ENCODE measurements around the gene ABHD5. TPM values are rescaled to one million over a fixed set of nuclear protein-coding genes. Genes with fewer than 3 reads are reported as not detected.

The ABHD5 gene
- total RNA-seq, 1 experiment from 2014 or later: 11.3 TPM

DNA sequence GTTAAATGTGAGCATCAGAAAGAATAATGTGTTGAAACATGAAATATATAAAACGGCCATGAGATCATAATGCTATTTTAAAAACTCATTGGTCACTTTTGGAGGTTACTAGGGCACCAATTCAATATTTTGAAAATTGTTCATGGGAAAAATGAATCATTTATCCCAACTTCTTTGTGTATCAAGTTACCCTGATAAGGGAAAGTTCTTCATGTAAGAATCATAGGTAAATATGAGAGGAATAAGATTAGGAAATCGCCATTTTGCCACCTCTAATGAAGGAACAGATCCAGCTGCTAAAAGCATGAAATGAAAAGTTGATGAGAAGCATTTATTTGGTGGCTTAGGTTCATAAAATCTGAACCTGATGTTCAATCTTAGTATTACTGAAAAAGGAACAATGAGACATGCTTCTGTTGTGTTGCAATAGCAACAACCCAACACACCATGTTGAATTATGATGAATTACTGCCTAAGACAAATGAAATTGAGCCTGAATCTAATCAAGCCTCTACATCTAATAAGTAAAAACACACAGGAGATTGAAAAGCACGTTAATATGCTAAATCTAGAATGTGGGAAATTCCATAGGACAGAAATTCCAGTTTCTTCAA lies 32.5 kb downstream of the ABHD5 start:
- ATAC-seq: no peak
- ChIA-PET POLR2A (no interaction called here), CTCF (no interaction called here)
- no peak overlapping the region for H3K27ac Mint-ChIP-seq
- TF ChIP-seq RELA (CRISPR knock-in tag; IDR thresholded peaks at IDR 0.05; ENCODE audit: borderline replicate concordance): no peak
- TF ChIP-seq, protein P1, sequence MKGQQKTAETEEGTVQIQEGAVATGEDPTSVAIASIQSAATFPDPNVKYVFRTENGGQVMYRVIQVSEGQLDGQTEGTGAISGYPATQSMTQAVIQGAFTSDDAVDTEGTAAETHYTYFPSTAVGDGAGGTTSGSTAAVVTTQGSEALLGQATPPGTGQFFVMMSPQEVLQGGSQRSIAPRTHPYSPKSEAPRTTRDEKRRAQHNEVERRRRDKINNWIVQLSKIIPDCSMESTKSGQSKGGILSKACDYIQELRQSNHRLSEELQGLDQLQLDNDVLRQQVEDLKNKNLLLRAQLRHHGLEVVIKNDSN (CRISPR knock-in tag; IDR thresholded peaks at IDR 0.05): no peak
- TF ChIP-seq JAZF1 (CRISPR knock-in tag; IDR thresholded peaks at IDR 0.05): no peak
- no peak for TF ChIP-seq OVOL2 (CRISPR knock-in tag; IDR thresholded peaks at IDR 0.05; ENCODE audit: borderline replicate concordance)
- TF ChIP-seq, protein P2, sequence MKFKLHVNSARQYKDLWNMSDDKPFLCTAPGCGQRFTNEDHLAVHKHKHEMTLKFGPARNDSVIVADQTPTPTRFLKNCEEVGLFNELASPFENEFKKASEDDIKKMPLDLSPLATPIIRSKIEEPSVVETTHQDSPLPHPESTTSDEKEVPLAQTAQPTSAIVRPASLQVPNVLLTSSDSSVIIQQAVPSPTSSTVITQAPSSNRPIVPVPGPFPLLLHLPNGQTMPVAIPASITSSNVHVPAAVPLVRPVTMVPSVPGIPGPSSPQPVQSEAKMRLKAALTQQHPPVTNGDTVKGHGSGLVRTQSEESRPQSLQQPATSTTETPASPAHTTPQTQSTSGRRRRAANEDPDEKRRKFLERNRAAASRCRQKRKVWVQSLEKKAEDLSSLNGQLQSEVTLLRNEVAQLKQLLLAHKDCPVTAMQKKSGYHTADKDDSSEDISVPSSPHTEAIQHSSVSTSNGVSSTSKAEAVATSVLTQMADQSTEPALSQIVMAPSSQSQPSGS (CRISPR knock-in tag; IDR thresholded peaks at IDR 0.05; ENCODE audit: borderline replicate concordance, low read depth): no peak
- TF ChIP-seq SMAD3 (CRISPR knock-in tag; IDR thresholded peaks at IDR 0.05; ENCODE audit: borderline replicate concordance): no peak
- no peak for TF ChIP-seq EMX1 (CRISPR knock-in tag; IDR thresholded peaks at IDR 0.05)
- no peak for TF ChIP-seq NFE2L1 (CRISPR knock-in tag; IDR thresholded peaks at IDR 0.05)
- no peak for TF ChIP-seq RORB (CRISPR knock-in tag; IDR thresholded peaks at IDR 0.05)
- no peak for TF ChIP-seq MXD4 (CRISPR knock-in tag; IDR thresholded peaks at IDR 0.05; ENCODE audit: borderline replicate concordance)
- no peak for TF ChIP-seq ETV6 (CRISPR knock-in tag; IDR thresholded peaks at IDR 0.05)
- TF ChIP-seq TEAD1 (CRISPR knock-in tag; IDR thresholded peaks at IDR 0.05): no peak
- TF ChIP-seq HMGA2 (CRISPR knock-in tag; IDR thresholded peaks at IDR 0.05): no peak
- TF ChIP-seq, protein P3, sequence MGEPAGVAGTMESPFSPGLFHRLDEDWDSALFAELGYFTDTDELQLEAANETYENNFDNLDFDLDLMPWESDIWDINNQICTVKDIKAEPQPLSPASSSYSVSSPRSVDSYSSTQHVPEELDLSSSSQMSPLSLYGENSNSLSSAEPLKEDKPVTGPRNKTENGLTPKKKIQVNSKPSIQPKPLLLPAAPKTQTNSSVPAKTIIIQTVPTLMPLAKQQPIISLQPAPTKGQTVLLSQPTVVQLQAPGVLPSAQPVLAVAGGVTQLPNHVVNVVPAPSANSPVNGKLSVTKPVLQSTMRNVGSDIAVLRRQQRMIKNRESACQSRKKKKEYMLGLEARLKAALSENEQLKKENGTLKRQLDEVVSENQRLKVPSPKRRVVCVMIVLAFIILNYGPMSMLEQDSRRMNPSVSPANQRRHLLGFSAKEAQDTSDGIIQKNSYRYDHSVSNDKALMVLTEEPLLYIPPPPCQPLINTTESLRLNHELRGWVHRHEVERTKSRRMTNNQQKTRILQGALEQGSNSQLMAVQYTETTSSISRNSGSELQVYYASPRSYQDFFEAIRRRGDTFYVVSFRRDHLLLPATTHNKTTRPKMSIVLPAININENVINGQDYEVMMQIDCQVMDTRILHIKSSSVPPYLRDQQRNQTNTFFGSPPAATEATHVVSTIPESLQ (CRISPR knock-in tag; IDR thresholded peaks at IDR 0.05): no peak
- TF ChIP-seq, protein P4, sequence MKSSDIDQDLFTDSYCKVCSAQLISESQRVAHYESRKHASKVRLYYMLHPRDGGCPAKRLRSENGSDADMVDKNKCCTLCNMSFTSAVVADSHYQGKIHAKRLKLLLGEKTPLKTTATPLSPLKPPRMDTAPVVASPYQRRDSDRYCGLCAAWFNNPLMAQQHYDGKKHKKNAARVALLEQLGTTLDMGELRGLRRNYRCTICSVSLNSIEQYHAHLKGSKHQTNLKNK (CRISPR knock-in tag; IDR thresholded peaks at IDR 0.05): no peak
- no peak for TF ChIP-seq ZNF423 (CRISPR knock-in tag; IDR thresholded peaks at IDR 0.05)
- no peak for TF ChIP-seq ZNF138 (CRISPR knock-in tag; conservative IDR thresholded peaks at IDR 0.05)
- H3K27me3 Mint-ChIP-seq (ENCODE audit: low read depth): no peaks in the 10 kb centered on the region
- no peak for DNase-seq (ENCODE audit: low spot score)
- peaks cover 12% of the 10 kb centered on the region for H3K4me1 Mint-ChIP-seq
- H3K36me3 Mint-ChIP-seq: peaks cover 2% of the 10 kb centered on the region; the same call in 1 of the 2 replicates
- H3K4me3 Mint-ChIP-seq: no peak overlapping the region
- no peaks in the 10 kb centered on the region for H3K9me3 Mint-ChIP-seq

DNA sequence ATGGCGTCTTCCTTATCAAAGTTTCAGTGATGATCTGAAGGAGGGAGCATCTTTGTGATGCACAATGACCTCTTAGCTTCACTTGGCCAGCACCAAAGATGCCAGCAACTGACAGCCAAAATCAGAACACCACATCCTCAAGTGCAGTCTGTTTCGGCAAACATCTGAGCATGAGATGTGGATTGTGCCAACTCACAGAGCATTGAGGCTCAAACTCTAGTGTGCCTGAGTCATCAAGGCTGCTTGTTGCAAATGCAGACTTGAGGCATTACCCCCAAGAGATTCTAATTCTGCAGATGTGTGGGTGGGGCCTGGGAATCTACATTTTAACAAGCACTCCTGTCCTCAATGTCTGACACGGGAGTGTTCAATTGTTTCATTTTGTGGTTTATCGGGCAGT lies 35.8 kb downstream of the ABHD5 start:
- DNase-seq (ENCODE audit: low spot score): no peak
- no peak for ATAC-seq
- Mint-ChIP-seq H3K4me1 (peaks cover 12% of the 10 kb centered on the region), H3K27me3 (ENCODE audit: low read depth) (no peaks in the 10 kb centered on the region), H3K27ac (no peak overlapping the region), H3K36me3 (no peaks in the 10 kb centered on the region), H3K4me3 (no peak overlapping the region), H3K9me3 (no peaks in the 10 kb centered on the region)
- POLR2A ChIA-PET: no interaction called here
- no peak for TF ChIP-seq SP1 (CRISPR knock-in tag; conservative IDR thresholded peaks at IDR 0.05)
- TF ChIP-seq, protein P5, sequence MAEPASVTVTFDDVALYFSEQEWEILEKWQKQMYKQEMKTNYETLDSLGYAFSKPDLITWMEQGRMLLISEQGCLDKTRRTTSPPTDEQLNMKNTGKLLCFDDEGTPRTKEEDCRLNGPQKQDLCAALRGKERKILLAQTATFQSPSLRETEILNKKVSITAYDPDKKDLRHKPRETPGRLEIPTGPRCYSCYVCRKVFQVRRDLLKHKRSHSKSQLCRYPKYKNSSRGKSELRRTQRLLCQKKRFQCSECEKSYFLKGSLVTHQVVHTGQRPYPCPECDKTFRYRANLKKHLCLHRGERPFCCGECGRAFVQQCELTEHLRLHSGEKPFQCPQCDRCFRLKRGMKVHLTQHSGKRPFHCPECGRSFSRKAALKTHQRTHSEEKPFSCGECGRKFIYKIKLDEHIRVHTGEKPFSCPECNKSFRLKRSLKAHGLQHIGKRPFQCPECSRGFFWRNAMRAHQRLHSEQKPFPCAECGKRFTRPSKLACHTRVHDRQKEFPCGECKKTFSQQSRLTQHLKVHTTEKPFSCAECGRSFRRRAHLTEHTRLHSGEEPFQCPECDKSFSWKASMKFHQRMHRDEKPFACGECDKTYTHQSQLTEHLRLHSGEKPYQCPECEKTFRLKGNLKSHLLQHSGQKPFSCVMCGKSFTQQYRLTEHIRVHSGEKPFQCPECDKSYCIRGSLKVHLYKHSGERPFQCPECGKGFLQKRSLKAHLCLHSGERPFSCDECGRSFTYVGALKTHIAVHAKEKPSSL (CRISPR knock-in tag; conservative IDR thresholded peaks at IDR 0.05): no peak
- TF ChIP-seq, protein P6, sequence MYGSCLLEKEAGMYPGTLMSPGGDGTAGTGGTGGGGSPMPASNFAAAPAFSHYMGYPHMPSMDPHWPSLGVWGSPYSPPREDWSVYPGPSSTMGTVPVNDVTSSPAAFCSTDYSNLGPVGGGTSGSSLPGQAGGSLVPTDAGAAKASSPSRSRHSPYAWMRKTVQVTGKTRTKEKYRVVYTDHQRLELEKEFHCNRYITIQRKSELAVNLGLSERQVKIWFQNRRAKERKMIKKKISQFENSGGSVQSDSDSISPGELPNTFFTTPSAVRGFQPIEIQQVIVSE (CRISPR knock-in tag; IDR thresholded peaks at IDR 0.05; ENCODE audit: borderline replicate concordance): no peak
- TF ChIP-seq ZNF671 (CRISPR knock-in tag; IDR thresholded peaks at IDR 0.05): no peak
- CTCF ChIA-PET: no interaction called here
